ENCODE data around the gene CRYL1.

- TF ChIP-seq CTCF (IDR thresholded peaks at IDR 0.05) (no peak), NFIC (IDR thresholded peaks at IDR 0.05; ENCODE audit: borderline replicate concordance) (no peak), JUND (IDR thresholded peaks at IDR 0.05) (no peak), EP300 (IDR thresholded peaks at IDR 0.05; ENCODE audit: borderline replicate concordance in 1 of 2, low read depth in 1 of 2, low read length in 1 of 2) (no peak), CHD2 (IDR thresholded peaks at IDR 0.05; ENCODE audit: low read length, partially characterized antibody) (no peak), SMC3 (IDR thresholded peaks at IDR 0.05; ENCODE audit: low read depth, low read length) (no peak), USF1 (IDR thresholded peaks at IDR 0.05; ENCODE audit: borderline replicate concordance, low read depth) (no peak), YY1 (IDR thresholded peaks at IDR 0.05; ENCODE audit: low read depth) (no peak)
These were observed 103.3 kb downstream of the CRYL1 start for GRCh38 chr13:20422362-20422761.

Measured in SK-N-SH (cell line).